HG03039 (cell line): Measurements from ENCODE around the gene ESPN.

ENCODE experiments used
- ATAC-seq: cut with Tn5 transposase; IDR thresholded peaks from one replicate; pipeline ENCODE4 v1.9.1; 2021; ENCODE audit warnings: mild to moderate bottlenecking, moderate library complexity; ENCODE audit not compliant: unreplicated experiment

Gene ESPN

DNA sequence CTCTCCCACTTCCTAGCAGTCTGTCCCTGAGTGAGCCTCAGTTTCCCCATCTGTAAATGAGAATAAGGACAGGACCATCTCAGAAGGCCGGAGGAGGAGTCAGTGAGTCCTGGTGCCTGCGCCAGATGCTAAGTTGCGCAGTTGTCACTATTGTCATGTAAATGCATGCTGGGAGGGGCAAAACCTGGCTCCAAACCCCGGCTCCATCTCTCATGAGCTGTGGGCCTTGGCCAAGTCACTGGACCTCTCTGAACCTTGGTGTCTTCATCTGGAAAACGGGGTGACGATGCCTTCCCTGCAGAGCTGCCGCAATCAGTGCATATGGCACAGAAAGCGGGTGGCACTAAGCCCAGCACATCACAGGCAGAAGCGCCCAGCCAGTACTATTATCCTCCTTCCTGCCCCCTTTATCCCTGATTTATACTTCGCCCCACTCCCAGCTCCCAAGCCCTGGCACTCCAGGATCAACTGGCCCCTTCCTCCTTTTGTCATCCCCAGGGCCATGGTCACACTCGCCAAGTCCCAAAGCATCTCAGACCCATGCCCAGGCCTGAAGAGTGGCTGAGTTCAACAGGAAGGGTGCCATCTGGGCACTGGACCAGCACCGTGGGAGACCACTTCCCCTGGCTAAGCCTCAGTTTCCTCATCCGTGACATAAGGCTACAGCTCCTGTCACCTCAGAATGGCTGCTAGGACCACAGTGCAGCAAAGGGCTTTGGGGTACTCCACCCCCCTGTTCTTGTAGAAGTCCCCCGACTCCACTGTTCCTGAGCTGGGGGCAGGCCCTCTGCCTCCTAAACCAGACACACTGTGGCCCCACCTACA, 71.2 kb downstream of the ESPN start:
- ATAC-seq, result no peak

- ATAC-seq, result no peak
Observed at GRCh38 chr1:6496365-6496721, 71.8 kb downstream of the ESPN start.

- no peak for ATAC-seq
Observed at GRCh38 chr1:6496890-6497214, 72.3 kb downstream of the ESPN start.

DNA sequence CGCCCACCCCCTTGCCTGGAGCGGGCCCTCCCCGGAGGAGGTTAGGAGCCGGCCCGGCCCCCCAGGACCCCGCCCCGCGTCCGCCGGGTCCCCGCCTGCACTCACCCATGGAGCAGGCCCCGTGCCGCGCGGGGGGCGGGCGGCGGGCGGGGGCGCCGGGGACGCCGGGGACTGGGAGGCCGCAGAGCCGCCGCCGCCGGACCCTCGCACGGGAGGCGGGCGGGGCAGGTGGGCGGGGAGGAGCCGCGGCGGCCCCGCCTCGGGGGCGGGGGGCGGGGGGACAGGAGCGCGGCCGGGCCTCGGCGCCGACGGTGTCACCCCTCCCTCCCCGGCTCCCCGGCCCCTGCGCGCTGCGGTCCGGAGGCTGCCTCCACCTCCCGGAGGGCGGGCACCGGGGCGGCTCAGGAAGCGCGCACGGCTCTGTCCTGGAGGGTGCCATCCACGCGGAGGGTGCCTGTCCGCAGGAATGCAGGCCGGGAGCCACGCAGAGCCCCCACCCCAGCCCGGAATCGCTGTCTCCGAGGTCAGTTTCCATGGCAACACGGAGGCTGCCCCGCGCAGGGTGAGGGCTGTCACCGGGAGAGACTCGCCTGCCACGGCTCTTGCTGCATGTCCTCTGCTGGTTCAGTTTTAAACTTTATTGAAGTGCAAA, 72.8 kb downstream of the ESPN start:
- ATAC-seq, result no peak

DNA sequence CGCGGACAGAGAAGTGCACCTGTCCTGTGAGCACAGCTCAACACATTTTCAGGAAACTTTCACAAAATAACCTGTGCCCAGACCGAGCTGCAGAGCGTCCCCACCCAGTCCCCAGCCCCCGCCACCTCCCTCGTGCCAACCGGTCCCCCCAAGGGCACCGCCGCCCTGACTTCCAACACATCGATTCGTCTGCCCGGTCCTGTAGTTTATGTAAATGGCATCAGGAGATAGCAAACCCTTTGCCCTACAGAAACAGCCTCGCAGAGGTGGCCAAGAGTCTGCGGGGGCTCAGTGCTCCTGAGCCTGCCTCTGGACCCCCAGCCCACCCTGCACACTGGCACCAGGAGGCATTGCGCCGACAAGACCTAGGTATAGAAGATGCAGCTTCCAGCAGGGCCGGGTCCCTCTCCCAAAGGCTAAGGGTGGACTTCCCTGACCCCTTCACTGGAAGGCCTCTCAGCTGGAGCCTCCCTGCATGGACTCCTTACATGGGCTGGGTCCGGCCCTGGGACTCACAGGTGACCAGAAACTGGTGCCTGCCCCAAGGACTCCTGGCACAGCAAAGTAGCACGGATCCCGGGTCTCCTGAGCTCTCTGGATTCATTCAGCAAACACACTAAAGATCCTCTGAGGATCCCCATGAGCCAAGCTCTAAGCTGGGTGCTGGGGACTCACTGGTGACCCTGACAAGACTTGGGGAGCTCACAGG, 73.4 kb downstream of the ESPN start:
- no peak for ATAC-seq

- ATAC-seq, result no peak
Observed at GRCh38 chr1:6498576-6499111, 74.1 kb downstream of the ESPN start.

GRCh38 chr1:6499296-6499695, 74.7 kb downstream of the ESPN start:
- ATAC-seq, result no peak

DNA sequence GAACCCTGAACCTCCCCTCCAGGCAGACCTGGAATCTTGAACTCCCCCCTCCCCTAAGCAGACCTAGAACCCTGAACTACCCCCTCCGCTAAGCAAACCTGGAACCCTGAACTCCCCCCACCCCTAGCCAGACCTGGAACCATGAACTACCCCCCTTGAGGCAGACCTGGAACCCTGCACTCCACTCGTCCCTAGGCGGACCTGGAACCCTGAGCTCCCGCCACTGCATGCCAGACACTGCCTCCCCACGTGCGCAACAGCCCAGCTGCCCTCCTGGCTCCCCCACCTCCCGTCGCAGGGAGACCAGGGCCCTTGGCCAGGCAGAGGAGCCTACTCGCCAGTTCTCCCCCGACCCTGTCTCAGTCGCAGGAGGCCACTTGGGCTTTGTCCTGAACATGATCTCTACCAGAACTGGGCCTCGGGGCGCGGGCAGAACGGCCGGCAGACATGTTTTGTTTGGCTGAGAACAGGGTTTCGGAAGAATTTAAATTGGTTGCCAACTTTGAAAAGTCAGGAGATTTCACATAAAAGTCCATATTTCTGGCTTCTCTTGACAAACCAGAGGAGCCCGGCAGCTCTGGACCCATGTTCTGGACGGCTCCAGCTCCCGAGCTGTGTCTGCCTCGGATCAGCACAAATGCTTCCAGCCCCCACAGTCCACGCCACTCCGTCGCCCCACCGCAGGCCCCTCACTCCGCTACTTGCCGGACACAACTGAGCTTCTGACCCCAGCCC, 76.1 kb downstream of the ESPN start:
- ATAC-seq, result no peak

DNA sequence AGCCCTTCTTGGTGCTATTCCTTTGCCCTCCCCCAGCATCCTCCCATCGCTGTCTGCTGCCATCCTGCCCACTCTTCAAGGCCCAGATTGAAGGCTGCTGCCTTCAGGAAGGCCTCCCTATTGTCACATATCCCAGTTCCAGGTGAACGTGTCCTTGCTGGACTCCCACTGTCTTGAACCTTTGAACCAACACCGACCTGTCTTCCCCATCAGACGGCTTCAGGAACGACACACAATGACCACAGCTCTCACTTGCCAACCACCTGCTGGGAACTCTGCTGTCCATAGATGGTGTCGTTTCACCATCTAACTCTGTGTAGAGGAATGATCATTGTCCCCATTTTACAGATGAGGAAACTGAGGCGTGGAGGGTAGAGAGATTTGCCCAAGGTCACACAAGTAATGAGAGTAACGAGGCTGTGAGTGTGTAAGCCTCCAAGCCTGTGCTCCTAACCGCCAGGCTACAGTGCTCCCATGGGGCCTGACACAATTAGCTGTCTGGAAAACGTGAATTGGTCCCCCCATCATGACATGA, 76.8 kb downstream of the ESPN start:
- no peak for ATAC-seq

GRCh38 chr1:6502000-6502891, 77.7 kb downstream of the ESPN start:
- no peak for ATAC-seq

DNA sequence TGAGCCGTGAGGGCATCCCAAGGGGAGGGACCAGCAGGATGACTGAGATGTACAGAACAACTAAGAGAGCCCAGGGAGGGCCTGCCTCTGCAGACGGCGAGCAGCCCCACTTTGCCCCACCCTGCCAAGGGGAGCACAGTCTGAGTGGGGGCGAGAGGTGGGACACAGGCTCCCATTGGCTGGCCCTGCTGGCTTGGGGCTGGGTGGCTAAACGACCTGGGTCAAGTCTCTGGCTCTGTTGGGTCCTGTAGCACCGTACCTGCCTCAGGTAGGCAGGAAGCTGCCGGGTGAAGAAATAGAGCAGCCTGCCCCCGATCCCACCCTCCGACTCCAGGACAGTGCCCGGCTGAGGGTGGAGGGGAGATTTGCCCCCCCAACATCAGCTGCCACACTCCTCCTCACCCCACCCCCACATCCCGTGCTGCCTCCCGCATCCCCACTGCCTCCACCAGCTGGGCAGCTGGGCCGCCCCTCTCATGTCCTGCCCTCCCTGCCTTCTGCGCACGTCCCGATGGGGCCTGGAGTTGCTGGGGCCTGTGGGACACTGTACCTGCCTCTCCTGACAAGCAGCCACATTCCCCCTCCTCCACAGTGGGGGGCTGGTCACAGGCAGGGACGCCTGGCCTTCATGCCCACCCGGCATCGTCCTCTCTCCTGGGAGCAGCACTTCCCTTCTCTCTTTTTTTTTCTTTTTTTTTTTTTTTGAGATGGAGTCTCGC, 79.5 kb downstream of the ESPN start:
- no peak for ATAC-seq

DNA sequence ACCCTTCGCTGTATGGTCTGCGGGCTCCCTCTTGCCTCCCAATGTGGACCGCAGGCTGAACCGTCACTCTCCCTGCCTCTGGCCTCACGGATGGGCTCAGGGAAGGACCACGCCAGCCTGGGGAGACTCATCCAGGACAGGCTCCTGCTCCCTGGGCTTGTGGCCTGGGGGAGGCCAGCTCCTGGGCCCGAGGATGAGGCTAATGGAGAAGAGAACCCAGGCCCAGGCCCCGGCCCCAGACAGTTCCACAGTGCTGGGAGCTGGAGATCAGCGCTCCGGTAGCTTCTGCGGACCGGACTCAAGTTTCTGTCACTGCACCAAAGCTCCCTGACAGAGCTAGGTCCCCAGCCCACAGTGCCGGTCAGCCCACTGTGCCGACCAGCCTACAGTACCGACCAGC, 80.3 kb downstream of the ESPN start:
- ATAC-seq, result no peak

DNA sequence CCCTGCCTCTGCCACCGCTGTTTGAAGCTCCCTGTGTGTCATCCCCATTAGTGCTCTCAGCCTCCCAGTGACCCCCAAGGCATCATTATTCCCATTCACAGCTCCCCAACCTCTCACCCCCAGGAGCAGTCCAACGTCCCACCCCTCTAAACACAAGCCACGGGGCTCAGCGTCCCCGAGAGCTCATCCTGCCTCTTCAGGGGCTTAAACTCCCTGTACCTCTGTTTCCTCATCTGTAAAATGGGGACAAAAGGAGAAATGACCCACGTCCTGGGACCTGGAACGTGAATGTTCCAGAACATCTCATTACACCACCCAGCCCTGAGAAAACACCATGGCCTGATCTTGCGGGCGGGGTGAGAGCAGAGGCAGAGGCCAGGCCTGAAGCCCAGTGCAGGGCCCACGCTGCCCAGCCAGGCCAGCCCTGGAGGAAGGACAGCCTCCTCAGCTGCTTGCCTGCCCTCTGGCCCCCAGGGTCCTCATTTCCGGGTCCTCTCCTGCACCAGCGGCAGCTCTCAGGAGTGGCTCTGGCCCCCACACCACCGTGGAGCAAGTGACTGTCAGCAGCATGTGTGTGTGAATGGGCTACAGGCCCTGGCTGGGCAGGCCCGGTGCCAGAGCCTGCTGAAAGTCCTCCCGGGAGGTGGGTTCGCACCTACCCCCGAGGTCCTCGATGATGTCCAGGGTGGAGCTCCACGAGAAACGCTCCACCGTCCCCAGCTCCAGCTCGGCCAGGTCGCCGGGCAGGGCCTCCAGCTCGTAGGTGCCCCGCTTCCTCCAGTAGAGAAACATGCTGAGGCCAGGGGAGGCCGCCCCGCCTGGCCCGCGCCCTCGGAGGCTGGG, 81.0 kb downstream of the ESPN start:
- no peak for ATAC-seq

- ATAC-seq, result no peak
Observed at GRCh38 chr1:6506210-6507036, 81.8 kb downstream of the ESPN start.

- no peak for ATAC-seq
Observed at GRCh38 chr1:6507037-6507428, 82.5 kb downstream of the ESPN start.

DNA sequence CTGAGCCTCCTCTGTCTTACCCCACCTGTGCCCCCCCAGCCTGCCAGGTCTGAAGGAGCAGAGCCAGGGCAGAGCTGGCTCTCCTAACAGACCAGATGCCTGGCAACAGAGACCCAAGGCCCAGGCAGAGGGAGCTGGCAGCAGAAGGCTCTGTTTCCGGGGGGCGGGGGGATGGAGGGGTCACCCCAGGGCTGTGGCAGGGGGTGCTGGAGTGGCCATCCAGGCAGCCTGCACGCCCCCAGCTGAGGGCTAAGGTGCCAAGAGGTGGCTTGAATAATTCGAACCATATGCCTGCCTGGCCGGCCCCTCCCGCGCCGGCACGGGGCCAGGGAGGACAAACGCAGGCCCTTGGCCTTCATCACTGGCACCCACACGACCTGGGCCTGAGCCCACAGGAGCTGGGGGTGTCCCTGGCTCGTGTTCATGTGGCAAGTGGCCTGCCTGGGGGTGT, 82.9 kb downstream of the ESPN start:
- no peak for ATAC-seq

GRCh38 chr1:6508154-6508815, 83.7 kb downstream of the ESPN start:
- ATAC-seq, result no peak
